ENCODE data around the gene MFSD2A. TPM values are rescaled to one million over a fixed set of nuclear protein-coding genes. Genes with fewer than 3 reads are reported as not detected.
"Not testable (repeated sequence)": the region's sequence is repeated elsewhere in the genome, so short reads cannot be mapped to it uniquely, and the experiment has no call there.

The MFSD2A gene
- total RNA-seq, 1 experiment from 2014 or later = 6.4 TPM

- peaks cover 3% of the 10 kb centered on the region; the same call in 1 of the 2 replicates for H3K36me3 ChIP-seq (replicated peaks; ENCODE audit: control insufficient read depth, insufficient read depth, low read length)
- DNase-seq = no peak
- no peak overlapping the region for H3K4me3 ChIP-seq (ENCODE audit: insufficient read depth, low read depth, low read length)
- peaks cover 30% of the 10 kb centered on the region for H3K27me3 ChIP-seq (ENCODE audit: control insufficient read depth, insufficient read depth, low read length)
These were observed 2.4 kb upstream of the MFSD2A start for GRCh38 chr1:39952359-39953110.

GRCh38 chr1:39954324-39954869 is 548 bp upstream of the MFSD2A start:
- Histone ChIP-seq H3K36me3 (replicated peaks; ENCODE audit: control insufficient read depth, insufficient read depth, low read length) (peaks cover 6% of the 10 kb centered on the region), H3K27me3 (ENCODE audit: control insufficient read depth, insufficient read depth, low read length) (peaks cover 30% of the 10 kb centered on the region), H3K4me3 (ENCODE audit: insufficient read depth, low read depth, low read length) (peak overlapping the region; percentile 24)
- no peak for DNase-seq

- DNase-seq = peak; percentile 74
- H3K27me3 ChIP-seq (ENCODE audit: control insufficient read depth, insufficient read depth, low read length) = peaks cover 30% of the 10 kb centered on the region
- peaks cover 6% of the 10 kb centered on the region for H3K36me3 ChIP-seq (replicated peaks; ENCODE audit: control insufficient read depth, insufficient read depth, low read length)
- H3K4me3 ChIP-seq (ENCODE audit: insufficient read depth, low read depth, low read length) = peak overlapping the region; percentile 83
These were observed 898 bp downstream of the MFSD2A start for GRCh38 chr1:39955547-39956539.

- Histone ChIP-seq H3K36me3 (replicated peaks; ENCODE audit: control insufficient read depth, insufficient read depth, low read length) (peaks cover 6% of the 10 kb centered on the region), H3K4me3 (ENCODE audit: insufficient read depth, low read depth, low read length) (no peak overlapping the region), H3K27me3 (ENCODE audit: control insufficient read depth, insufficient read depth, low read length) (peaks cover 30% of the 10 kb centered on the region)
- no peak for DNase-seq
These were observed 2.5 kb downstream of the MFSD2A start for GRCh38 chr1:39957299-39958015.

GRCh38 chr1:39958403-39959200 is 3.7 kb downstream of the MFSD2A start:
- DNase-seq = no peak
- peaks cover 25% of the 10 kb centered on the region for H3K27me3 ChIP-seq (ENCODE audit: control insufficient read depth, insufficient read depth, low read length)

GRCh38 chr1:39959651-39960333 is 4.8 kb downstream of the MFSD2A start:
- Histone ChIP-seq H3K27me3 (ENCODE audit: control insufficient read depth, insufficient read depth, low read length) (peaks cover 14% of the 10 kb centered on the region), H3K36me3 (replicated peaks; ENCODE audit: control insufficient read depth, insufficient read depth, low read length) (peaks cover 6% of the 10 kb centered on the region)
- DNase-seq = no peak

More at GRCh38 chr1:39958403-39959200, 3.7 kb downstream of the MFSD2A start:
- Histone ChIP-seq H3K4me3 (ENCODE audit: insufficient read depth, low read depth, low read length) (no peak overlapping the region), H3K36me3 (replicated peaks; ENCODE audit: control insufficient read depth, insufficient read depth, low read length) (peaks cover 6% of the 10 kb centered on the region)

GRCh38 chr1:39960431-39960958 is 5.5 kb downstream of the MFSD2A start:
- peaks cover 9% of the 10 kb centered on the region for H3K27me3 ChIP-seq (ENCODE audit: control insufficient read depth, insufficient read depth, low read length)
- no peak overlapping the region for H3K4me3 ChIP-seq (ENCODE audit: insufficient read depth, low read depth, low read length)

More at GRCh38 chr1:39959651-39960333, 4.8 kb downstream of the MFSD2A start:
- H3K4me3 ChIP-seq (ENCODE audit: insufficient read depth, low read depth, low read length) = no peak overlapping the region

GRCh38 chr1:39962450-39962825 is 7.5 kb downstream of the MFSD2A start:
- no peak for DNase-seq
- peaks cover 12% of the 10 kb centered on the region for H3K36me3 ChIP-seq (replicated peaks; ENCODE audit: control insufficient read depth, insufficient read depth, low read length)
- H3K27me3 ChIP-seq (ENCODE audit: control insufficient read depth, insufficient read depth, low read length) = no peaks in the 10 kb centered on the region; the same call in 1 of the 2 replicates
- H3K4me3 ChIP-seq (ENCODE audit: insufficient read depth, low read depth, low read length) = no peak overlapping the region

More at GRCh38 chr1:39960431-39960958, 5.5 kb downstream of the MFSD2A start:
- DNase-seq = no peak
- H3K36me3 ChIP-seq (replicated peaks; ENCODE audit: control insufficient read depth, insufficient read depth, low read length) = peaks cover 7% of the 10 kb centered on the region

- H3K36me3 ChIP-seq (replicated peaks; ENCODE audit: control insufficient read depth, insufficient read depth, low read length) = peaks cover 12% of the 10 kb centered on the region
- not testable (repeated sequence) for H3K4me3 ChIP-seq (ENCODE audit: insufficient read depth, low read depth, low read length); DNase-seq; H3K27me3 ChIP-seq (ENCODE audit: control insufficient read depth, insufficient read depth, low read length)
These were observed 8.0 kb downstream of the MFSD2A start for GRCh38 chr1:39962964-39963363.

GRCh38 chr1:39964552-39964951 is 9.6 kb downstream of the MFSD2A start:
- DNase-seq = no peak
- Histone ChIP-seq H3K27me3 (ENCODE audit: control insufficient read depth, insufficient read depth, low read length) (no peaks in the 10 kb centered on the region), H3K4me3 (ENCODE audit: insufficient read depth, low read depth, low read length) (no peak overlapping the region), H3K36me3 (replicated peaks; ENCODE audit: control insufficient read depth, insufficient read depth, low read length) (peaks cover 20% of the 10 kb centered on the region)

GRCh38 chr1:39965044-39965443 is 10.1 kb downstream of the MFSD2A start:
- no peak for DNase-seq
- Histone ChIP-seq H3K4me3 (ENCODE audit: insufficient read depth, low read depth, low read length) (no peak overlapping the region), H3K36me3 (replicated peaks; ENCODE audit: control insufficient read depth, insufficient read depth, low read length) (peaks cover 22% of the 10 kb centered on the region), H3K27me3 (ENCODE audit: control insufficient read depth, insufficient read depth, low read length) (no peaks in the 10 kb centered on the region)

- Histone ChIP-seq H3K4me3 (ENCODE audit: insufficient read depth, low read depth, low read length) (no peak overlapping the region), H3K36me3 (replicated peaks; ENCODE audit: control insufficient read depth, insufficient read depth, low read length) (peaks cover 22% of the 10 kb centered on the region), H3K27me3 (ENCODE audit: control insufficient read depth, insufficient read depth, low read length) (no peaks in the 10 kb centered on the region)
- DNase-seq = peak; percentile 23
These were observed 14.1 kb downstream of the MFSD2A start for GRCh38 chr1:39969048-39969447.
